NCI-H2029 treated with DMSO at 0.1 percent for 48 hours (cell line): ENCODE measurements around the gene MLF2.

Experiments
- DNase-seq: peaks from one replicate; lab custom pipeline; 2025; lab: John Stamatoyannopoulos, UW

Gene MLF2

DNA sequence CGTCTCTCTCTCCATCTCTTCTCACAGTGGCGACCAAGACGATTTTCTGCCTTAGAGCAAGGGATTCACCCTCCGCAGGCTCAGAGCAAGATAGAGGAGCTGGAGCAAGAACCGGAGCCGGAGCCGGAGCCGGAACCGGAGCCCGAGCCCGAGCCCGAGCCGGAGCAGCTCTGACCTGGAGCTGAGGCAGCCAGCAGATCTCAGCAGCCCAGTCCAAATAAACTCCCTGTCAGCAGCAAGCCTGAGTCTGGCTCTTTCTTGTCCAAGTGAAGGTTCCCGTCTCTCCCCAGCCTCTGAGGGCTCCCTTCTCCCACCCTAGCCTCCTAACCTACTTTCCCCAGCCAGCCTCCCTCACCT is 25.3 kb upstream of the MLF2 start:
- DNase-seq: no peak

- DNase-seq: no peak
Observed at GRCh38 chr12:6777386-6777785, 24.4 kb upstream of the MLF2 start.

DNA sequence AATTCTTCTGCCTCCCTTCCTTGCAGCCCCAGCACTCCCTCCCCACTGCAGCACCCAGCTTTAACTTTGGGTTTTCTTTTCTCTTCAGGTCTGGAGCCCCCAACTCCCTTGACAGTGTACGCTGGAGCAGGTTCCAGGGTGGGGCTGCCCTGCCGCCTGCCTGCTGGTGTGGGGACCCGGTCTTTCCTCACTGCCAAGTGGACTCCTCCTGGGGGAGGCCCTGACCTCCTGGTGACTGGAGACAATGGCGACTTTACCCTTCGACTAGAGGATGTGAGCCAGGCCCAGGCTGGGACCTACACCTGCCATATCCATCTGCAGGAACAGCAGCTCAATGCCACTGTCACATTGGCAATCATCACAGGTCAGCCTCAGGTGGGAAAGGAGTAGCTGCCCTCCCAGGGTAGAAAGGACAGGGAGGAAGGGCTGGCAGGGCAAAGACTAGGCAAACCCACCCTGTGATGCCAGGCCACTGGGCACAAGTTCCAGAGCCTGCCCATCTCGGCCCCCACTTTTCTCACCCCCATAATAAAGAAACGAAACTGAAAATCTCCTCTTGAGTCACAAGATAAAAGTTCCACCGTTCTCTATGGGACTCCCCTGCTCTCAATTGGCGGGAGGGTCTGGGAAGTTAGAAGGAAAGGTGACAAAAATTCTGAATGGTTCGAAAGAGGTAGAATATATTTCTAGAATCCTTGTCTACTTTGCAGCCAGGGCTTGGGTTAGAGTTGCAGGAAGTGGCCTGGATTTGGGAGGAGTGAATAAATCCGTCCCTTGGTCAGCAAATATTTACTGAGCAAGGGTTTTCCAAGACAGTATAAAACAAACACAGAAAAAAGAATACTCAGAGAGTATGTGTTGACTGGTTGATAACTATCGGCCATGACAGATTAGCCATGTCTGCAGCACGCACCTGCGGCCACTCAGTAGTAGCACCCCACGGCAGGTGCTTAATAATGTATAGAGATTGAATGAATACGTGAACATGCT is 22.5 kb upstream of the MLF2 start:
- no peak for DNase-seq

DNA sequence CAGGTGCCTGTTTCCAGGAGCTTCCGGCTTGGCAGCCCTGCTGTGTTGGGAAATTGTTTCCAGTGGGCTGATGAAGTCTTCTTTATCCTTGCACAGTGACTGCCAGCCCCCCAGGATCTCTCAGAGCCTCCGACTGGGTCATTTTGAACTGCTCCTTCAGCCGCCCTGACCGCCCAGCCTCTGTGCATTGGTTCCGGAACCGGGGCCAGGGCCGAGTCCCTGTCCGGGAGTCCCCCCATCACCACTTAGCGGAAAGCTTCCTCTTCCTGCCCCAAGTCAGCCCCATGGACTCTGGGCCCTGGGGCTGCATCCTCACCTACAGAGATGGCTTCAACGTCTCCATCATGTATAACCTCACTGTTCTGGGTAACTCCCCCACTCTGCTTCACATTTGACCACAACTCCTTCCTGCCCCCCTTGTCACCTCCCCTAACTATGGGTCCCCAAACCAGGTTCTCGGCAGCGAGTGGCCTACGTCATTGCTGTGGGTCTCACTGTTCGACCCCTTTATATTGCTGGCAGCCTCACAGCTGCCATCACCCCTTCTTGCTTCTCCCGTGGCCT is 21.6 kb upstream of the MLF2 start:
- no peak for DNase-seq

DNA sequence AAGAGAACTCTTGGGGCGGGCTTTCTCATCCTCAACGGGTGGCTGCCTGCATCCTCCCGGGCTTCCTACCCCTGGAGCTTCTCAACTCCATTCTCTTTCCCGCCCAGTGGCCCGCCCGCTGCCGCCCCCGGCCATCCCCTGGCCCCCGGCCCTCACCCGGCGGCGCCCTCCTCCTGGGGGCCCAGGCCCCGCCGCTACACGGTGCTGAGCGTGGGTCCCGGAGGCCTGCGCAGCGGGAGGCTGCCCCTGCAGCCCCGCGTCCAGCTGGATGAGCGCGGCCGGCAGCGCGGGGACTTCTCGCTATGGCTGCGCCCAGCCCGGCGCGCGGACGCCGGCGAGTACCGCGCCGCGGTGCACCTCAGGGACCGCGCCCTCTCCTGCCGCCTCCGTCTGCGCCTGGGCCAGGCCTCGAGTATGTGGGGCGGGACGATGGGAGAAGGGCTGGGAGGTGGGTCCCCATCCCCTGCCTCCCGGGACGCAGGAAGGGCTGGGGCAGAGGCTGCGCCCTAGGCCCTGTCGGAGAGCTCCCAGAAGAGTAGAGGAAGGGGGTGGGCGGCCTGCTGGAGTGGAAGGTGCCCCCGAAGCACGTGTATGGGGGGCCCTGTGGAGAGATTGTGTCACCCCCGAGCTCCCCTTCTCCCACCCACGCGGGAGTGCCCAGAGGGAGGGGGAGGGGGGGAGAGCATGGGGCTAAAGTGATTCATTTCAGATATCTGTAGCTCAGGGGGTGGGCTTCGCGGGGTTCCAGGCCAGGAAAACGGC is 20.8 kb upstream of the MLF2 start:
- DNase-seq: no peak

GRCh38 chr12:6772726-6773589 is 20.0 kb upstream of the MLF2 start:
- no peak for DNase-seq

DNA sequence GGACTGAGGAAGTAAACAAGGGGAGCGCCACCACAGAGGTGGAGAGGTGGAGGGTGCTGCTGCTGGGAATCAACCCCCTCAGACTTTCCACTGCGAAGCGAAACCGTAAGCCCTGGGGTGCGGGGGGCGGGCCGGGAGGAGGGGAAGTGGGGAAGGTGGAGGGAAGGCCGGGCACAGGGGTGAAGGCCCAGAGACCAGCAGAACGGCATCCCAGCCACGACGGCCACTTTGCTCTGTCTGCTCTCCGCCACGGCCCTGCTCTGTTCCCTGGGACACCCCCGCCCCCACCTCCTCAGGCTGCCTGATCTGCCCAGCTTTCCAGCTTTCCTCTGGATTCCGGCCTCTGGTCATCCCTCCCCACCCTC is 19.4 kb upstream of the MLF2 start, which contains the start of gene LAG3:
Gene LAG3, plus strand, starts transcription at position 190 of the 365 bp plus-strand sequence. CDS start 333 bp downstream, outside the sequence.
- DNase-seq: no peak

DNA sequence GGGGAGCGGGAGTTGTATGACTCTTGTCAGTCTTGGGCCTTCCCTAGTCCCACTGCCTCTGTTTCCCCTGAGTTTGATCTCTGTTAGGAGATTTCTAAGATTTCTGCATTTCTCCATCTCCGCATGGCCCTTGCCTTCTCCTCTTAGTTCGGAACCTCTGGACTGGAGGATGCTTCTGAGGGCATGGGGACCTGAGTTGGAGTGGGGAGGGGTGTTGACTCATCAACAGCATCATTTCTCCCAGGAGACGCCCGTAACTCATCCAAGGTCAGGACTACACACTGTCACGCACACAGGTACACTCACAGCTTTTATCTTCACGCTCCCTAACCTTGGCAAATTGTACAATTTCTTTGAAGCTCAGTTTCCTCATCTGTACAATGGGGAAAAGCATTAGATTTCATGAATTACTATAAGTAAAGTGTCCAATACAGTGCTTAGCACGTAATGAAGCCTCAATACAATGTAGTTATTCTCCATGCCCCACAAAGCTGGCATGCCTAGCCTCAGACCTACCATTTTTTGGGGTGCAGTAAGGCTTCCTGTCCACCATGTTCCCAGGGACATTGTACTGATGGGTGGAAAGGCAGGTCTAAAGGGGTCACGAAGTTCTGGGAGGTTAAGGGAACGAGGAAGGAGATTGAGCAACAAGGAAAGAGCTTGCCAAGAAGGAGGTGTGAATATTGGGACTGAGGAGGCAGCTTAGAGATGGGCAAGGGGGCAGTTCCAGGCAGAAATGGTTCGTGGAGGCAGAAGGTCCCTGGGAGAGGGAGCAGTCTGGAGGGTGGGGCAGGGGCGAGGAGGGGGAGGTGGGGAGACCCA is 18.8 kb upstream of the MLF2 start:
- no peak for DNase-seq

DNA sequence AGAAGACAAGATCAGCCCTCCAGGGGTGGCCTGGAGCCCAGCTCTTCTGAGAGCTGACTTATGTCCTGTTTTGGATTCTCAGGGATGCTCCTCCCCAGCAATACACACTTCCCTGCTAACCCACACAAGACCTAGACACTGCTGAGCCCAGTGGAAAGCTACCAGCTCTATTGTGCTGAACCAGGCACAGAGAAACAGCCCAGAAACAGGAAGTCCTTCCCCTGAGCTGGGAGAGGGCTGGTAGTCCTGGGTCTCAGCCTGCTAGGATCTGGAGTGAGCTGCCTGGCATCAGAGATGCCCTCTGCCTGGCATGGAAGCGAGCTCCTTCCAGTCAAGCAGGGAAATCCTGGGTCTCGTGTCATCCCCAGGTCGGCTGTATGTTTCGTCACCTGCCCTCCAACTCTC is 18.2 kb upstream of the MLF2 start:
- no peak for DNase-seq

- no peak for DNase-seq
Observed at GRCh38 chr12:6770600-6770999, 17.7 kb upstream of the MLF2 start.

DNA sequence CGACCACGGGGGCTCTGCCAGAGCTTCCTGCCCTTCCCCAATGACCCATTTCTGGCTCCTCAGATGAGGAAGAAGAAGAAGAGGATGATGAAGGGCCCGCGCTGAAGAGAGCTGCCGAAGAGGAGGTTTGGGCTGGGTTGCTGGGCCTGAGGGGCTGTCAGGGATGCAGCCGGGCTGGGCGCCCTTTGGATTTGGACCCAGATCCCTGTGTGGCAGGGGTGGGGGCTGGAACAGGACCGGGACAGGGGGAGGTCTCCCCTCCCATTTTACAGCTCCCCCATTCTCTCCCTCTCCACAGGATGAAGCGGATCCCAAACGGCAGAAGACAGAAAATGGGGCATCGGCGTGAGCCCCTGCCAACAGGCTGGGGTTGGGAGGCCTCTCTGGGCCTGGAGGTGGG is 17.2 kb upstream of the MLF2 start:
- DNase-seq: no peak

DNA sequence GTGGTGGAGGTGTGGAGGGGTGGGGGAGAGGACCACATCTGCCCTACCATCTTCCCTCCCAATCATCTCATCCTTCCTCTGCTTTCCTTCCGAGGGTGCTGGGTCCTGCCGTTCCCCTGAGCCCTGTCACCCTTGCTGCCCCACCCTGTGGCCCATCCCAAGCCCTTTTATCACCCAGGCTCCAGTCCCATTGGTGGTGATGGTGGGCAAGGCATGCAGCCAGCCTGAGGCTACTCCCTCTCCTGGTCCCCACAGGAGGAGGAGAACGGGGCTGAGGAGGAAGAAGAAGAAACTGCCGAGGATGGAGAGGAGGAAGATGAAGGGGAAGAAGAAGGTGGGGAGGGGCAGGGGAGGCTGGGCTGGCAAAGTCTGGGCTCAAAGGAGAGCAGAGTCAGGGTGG is 16.7 kb upstream of the MLF2 start:
- DNase-seq: no peak

DNA sequence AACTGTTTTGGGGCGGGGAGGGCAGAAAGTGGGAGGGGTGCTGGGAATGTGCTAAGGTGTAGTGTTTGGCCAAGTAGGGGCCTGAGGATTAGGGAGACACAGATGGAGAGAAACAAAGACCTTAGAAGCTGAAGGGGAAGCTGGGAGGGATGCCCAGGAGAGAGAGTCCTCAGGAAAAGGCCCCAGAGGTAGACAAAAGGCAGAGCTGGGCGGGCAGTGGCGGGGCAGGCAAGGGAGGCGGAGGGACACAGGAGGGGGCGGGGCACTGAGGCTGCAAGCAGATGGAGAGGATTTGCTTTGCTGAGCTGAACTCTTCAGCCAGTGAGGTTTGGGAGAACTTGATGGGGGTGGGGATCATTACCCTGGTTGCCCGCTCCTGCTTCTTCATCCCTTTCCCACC is 16.0 kb upstream of the MLF2 start:
- no peak for DNase-seq

GRCh38 chr12:6768437-6768914 is 15.5 kb upstream of the MLF2 start:
- DNase-seq: no peak

DNA sequence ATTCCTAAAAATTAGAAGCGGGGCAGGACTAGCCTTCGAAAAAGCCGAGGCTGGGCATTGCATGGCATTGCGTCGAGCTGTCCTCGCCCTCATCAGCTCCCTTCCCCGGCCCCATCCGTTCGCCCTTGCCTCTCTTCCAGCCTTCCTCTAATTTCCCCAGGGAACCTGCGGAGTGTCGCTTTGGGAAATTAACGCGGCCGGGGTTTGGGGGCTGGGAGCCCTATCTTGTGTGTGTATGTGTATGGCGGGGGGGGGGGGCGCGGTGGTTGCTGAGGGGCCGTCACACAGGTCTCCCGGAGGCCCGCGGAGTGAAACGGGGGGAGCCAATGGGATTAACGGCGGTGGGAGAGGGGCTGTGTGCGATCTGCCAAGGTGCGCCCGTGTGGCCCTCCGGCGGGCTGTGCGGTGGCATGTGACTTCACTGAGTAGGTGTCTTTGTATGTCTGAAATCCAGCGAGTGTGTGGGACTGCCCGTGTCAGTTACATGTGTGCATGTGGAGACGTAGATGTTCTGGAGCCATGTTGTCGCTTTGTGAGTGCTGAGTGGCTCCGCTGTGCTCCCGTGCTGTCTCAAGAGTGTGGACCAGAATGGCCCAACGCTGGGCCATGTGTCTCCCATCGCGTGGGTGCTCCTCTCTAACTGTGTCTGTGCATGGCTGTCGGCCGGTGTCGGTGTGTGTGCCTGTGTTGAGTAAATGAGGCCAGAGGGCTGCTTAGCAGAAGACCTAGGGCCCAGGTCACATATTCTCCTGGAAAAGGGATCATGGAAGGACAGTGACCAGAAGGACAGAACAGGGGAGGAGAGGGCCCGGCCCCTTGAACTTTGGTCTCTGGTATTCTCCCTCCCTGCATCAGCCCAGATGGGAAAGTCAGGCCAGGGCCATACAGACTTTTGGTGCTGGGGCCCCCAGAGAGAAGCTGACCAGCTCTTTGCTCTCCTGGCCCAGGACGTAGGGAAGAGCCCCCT is 14.7 kb upstream of the MLF2 start:
- no peak for DNase-seq

GRCh38 chr12:6766651-6767349 is 13.9 kb upstream of the MLF2 start:
- DNase-seq: no peak

DNA sequence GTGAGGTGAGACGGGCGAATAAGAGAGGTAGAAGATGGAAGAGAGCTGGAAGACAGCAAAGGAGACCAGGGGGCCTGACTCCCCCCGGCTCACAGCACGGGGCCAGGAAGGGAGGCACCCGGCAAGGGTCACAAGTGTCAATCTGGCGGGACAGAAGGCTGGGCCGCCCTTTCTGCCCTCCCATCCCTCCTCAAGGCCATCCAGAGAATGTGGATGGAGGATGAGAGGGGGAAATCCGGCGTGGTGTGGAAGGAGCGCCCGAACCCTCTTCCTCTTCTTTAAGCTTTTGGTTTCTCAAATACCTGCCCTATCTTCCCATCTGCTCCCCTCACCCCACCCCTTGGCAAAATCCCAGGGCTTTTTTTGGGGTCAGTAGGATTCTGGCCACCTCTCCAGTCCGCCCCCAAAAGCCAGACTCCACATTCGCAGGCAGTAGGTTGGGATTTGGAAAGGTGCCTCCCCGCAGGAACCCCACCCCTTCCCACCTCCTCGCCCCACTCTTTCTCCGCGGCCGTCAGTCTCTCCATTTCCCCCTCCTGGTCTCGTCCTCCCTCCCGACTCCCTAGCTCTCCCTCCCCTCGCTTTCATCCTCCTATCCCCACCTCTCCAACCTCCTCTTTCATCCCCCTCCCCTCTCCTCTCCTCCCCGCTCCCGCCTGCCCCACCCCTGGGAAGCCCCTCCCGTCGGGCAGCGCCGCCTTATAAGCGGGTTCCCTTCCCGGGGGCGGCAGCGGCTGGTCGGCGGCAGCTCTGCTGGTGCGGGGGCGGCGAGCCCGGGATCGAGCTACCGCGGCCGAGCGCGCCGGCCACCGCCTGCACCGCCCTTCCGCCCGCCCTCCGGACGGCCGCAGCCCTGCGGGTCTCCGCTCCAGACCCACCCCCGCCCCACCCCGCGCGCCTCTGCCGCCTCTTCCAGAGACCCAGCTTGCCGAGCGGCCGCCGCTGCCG is 13.0 kb upstream of the MLF2 start, which contains the start of gene PTMS:
Gene PTMS, plus strand, starts transcription at position 730 of the 948 bp plus-strand sequence. CDS start 343 bp downstream, outside the sequence.
- peak; percentile 60 for DNase-seq
